IPS-18c (cell line): ENCODE data around the gene SPG7.
"Not testable (repeated sequence)": the region's sequence is repeated elsewhere in the genome, so short reads cannot be mapped to it uniquely, and the experiment has no call there.

Experiments
- H3K4me3 ChIP-seq: 2 replicates; pipeline ENCODE4 v1.7.0; 2013; ENCODE audit warnings: low read depth, mild to moderate bottlenecking, low read length, moderate library complexity; ENCODE audit not compliant: insufficient read depth
- H3K9me3 ChIP-seq: one replicate; pipeline ENCODE4 v1.6.1; 2013; ENCODE audit warnings: mild to moderate bottlenecking, low read length, moderate library complexity; ENCODE audit not compliant: control insufficient read depth, insufficient read depth

The SPG7 gene

GRCh38 chr16:89577055-89577759, 69.0 kb downstream of the SPG7 start:
- H3K9me3 ChIP-seq = no peaks in the 10 kb centered on the region
- no peak overlapping the region; the same call in 1 of the 2 replicates for H3K4me3 ChIP-seq

DNA sequence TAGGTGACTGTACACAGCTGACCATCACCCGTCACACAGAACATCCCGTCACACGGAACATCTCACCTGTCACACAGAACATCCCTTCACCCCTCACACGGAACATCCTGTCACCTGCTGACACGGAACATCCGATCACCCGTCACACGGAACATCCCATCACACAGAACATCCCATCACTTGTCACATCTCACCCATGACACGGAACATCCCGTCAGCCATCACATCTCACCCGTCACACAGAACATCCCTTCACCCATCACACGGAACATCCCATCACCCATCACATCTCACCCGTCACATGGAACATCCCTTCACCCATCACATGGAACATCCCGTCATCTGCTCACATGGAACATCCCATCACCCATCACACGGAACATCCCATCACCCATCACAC, 71.1 kb downstream of the SPG7 start:
- H3K9me3 ChIP-seq = no peaks in the 10 kb centered on the region
- no peak overlapping the region for H3K4me3 ChIP-seq

DNA sequence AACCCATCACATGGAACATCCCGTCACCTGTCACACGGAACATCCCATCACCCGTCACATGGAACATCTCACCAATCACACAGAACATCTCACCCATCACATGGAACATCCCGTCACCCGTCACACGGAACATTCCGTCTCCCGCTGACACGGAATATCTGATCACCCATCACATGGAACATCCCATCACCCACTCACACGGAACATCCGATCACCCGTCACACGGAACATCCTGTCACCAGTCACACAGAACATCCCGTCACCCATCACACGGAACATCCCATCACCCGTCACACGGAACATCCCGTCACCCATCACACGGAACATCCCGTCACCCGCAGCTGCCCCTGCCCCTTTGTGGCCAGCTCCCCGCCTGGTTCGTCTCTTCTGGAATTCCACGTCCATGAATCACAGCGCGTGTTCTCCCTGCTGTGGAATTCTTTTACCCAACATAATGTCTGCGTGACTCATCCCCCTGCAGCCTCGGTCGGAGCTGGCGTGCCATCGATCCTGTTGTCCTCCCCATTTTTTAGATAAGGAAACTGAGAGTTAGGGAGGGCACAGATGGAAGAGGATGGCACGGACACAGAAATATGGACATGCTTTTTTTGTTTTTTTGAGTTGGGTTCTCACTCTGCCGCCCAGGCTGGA, 73.0 kb downstream of the SPG7 start:
- Histone ChIP-seq H3K9me3 (no peaks in the 10 kb centered on the region), H3K4me3 (no peak overlapping the region)

DNA sequence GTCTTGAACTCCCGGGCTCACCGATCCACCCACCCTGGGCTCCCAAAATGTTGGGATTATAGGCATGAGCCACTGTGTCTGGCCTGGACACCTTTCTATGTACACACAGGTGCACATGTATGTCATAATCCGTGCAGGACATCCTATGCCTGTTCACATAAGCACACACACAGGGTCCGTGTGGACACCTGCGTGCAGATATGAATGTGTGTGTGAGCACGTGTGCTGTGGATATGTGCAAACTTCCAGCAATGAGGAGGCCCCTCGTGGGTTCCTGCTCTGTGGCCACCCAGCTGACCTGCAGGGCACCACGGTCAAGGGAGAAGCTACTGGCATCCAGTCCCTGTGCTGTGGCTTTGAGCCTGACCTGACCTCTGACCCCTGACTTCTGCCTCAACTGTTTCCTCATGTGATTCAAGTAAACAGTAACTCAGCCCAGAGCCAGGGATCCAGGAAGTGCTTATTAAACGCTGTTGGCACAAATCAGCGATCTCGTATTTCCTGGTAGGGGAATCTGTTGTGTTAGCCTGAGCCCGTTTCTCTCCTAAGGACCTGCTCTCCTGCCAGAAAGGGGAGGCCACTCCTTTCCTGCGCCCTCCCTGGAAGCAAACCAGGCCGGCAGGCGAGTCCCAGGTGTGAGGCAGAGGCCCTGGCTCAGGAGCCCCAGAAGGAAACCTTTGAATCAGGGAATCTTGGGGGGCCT, 73.8 kb downstream of the SPG7 start:
- no peaks in the 10 kb centered on the region for H3K9me3 ChIP-seq

DNA sequence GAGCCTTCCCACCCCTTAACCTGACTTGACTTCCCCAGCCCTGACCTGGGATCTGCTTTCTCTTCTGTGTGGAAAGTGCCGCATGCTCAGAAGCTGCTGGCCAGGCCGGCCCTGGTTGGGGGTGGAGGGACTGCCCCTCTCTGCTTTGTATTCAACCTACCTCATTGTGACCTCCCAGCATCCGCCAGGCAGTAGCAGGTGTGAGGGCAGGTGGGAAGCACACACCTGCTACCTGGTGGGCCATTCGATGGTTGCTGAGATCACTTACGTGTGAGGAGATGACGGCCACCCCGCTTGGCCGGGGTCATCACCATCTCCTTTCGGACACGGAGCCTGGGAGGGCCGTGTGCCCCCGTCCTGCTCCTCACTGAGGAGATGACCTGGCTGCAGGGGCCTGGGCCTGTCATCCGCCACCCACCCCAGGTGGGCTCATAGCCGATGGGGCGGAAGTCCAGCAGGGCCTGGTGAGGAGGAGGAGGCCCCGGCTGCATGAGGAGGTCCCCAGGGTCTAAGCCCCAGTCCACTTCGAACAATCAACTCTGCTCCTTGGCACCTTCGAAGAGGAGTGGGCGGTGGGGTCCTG, 74.5 kb downstream of the SPG7 start:
- H3K9me3 ChIP-seq = no peaks in the 10 kb centered on the region
- no peak overlapping the region for H3K4me3 ChIP-seq

More for the DNA sequence above, 73.8 kb downstream of the SPG7 start:
- no peak overlapping the region for H3K4me3 ChIP-seq

- no peaks in the 10 kb centered on the region for H3K9me3 ChIP-seq
- H3K4me3 ChIP-seq = no peak overlapping the region
Observed at GRCh38 chr16:89583197-89583894, 75.1 kb downstream of the SPG7 start.

- H3K9me3 ChIP-seq = no peaks in the 10 kb centered on the region
- H3K4me3 ChIP-seq = no peak overlapping the region
Observed at GRCh38 chr16:89583895-89584644, 75.9 kb downstream of the SPG7 start.

- no peaks in the 10 kb centered on the region for H3K9me3 ChIP-seq
- no peak overlapping the region for H3K4me3 ChIP-seq
Observed at GRCh38 chr16:89584768-89585549, 76.8 kb downstream of the SPG7 start.

- Histone ChIP-seq H3K4me3 (no peak overlapping the region), H3K9me3 (no peaks in the 10 kb centered on the region)
Observed at GRCh38 chr16:89586218-89586617, 78.0 kb downstream of the SPG7 start.

DNA sequence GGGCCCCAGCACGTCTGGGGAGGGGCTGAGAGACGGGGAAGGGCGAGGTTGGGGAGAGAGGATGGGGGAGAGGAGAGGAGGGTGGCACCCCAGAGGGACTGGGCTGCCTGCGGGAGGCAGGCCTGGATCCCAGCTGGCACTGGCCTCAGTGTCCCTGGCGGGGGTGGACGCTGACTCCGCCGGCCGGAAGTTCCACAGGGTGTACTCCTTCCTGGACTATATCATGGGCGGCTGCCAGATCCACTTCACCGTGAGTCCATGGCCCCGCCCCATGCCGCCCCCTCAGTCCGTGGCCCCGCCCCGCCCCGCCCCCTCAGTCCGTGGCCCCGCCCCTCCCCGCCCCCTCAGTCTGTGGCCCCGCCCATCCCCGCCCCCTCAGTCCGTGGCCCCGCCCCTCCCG, 78.7 kb downstream of the SPG7 start:
- no peak overlapping the region for H3K4me3 ChIP-seq
- H3K9me3 ChIP-seq = no peaks in the 10 kb centered on the region

DNA sequence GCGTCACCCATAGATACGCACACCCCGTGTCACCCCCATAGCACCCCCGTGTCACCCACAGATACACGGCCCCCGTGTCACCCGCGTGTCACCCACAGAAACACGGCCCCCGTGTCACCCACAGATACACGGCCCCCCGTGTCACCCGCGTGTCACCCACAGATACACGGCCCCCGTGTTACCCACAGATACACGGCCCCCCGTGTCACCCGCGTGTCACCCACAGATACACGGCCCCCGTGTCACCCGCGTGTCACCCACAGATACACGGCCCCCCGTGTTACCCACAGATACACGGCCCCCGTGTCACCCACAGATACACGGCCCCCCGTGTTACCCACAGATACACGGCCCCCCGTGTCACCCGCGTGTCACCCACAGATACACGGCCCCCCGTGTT, 79.5 kb downstream of the SPG7 start:
- not testable (repeated sequence) for H3K9me3 ChIP-seq, H3K4me3 ChIP-seq

GRCh38 chr16:89588413-89589109, 80.4 kb downstream of the SPG7 start:
- Histone ChIP-seq H3K4me3 (no peak overlapping the region), H3K9me3 (no peaks in the 10 kb centered on the region)

DNA sequence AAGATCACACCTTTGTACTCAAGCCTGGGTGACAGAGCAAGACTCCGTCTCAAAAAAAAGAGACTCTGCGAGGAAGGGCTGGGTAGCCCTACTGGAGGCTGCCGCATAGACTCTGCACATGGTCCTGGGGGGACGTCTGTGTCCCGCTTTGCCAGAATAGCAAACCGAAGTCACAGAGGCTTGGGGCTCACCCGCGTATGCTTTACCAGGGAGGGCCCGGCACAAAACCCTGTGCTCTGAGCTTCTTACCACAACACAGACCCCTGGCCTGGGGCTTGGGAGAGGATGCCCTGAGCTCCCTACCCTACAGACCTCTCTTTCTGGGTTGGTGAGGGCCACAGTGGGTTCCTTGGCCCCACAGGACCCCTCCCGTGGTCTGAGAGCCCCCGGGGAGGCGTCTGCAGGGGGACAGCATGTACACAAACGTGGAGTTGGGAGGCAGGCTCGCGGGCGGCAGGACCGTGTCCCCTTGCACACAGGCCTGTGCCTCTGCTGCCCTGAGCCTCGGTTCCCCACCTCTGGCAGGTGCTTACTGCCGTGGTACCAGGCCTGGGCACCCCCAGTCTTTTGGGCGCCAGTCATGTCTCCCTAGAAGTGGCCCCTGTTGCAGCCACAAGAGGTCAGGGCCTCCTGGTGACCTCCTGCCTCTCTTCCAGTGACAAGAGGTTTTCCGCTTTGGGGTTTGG, 81.2 kb downstream of the SPG7 start:
- Histone ChIP-seq H3K4me3 (no peak overlapping the region), H3K9me3 (no peaks in the 10 kb centered on the region)

DNA sequence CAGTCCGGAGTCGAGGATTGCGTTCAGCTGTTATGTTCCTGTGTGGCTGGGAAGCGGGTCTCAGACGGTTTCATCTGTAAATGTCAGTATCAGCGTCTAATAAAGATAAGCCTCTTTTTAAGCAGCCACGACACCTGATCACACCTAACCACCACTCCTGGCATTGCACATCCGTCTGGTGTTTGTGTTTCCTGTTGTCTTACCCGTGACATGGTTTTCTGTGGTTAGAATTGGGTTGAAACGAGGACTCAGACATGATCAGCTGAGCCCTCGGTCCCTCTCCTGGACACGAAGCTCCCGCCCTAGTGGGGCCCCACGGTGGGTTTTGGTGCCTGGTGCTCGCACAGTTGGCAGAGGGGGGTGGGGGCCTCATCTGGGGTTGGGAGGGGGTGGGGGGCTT, 85.6 kb downstream of the SPG7 start:
- Histone ChIP-seq H3K9me3 (peaks cover 2% of the 10 kb centered on the region), H3K4me3 (no peak overlapping the region)
